Ureter (tissue), 1 donor: Measurements from ENCODE around the gene S1PR3. TPM values are rescaled to one million over a fixed set of nuclear protein-coding genes. Genes with fewer than 3 reads are reported as not detected.
A peak's percentile ranks its signal among the peaks of the same experiment; 100 is the strongest.

Experiments used
- DNase-seq: peaks from one replicate; pipeline ENCODE4 v3.0.0-alpha.2; 2020; ENCODE audit warnings: low spot score
- total RNA-seq: library from RNA; stranded (reverse); gene quantifications from one replicate; pipeline ENCODE4 v1.2.4, GENCODE V29; 2023
- donor health status: DM: yes; HTN: yes; CAD: no.

Gene S1PR3
- total RNA-seq, 1 donor from 2014 or later: 48.6 TPM

GRCh38 chr9:88992556-88992955 lies 1.3 kb downstream of the S1PR3 start:
- DNase-seq: no peak

GRCh38 chr9:88993327-88993726 lies 2.1 kb downstream of the S1PR3 start:
- DNase-seq: no peak

GRCh38 chr9:88993871-88994460 lies 2.7 kb downstream of the S1PR3 start:
- no peak for DNase-seq

GRCh38 chr9:88994469-88995199 lies 3.4 kb downstream of the S1PR3 start:
- DNase-seq: no peak

GRCh38 chr9:88995200-88995577 lies 3.9 kb downstream of the S1PR3 start:
- no peak for DNase-seq

GRCh38 chr9:88995627-88996026 lies 4.4 kb downstream of the S1PR3 start:
- no peak for DNase-seq

- no peak for DNase-seq
Measured at GRCh38 chr9:88996046-88996920, 5.0 kb downstream of the S1PR3 start.

- no peak for DNase-seq
Measured at GRCh38 chr9:88996921-88997235, 5.6 kb downstream of the S1PR3 start.

- DNase-seq: no peak
Measured at GRCh38 chr9:88997646-88998045, 6.4 kb downstream of the S1PR3 start.

GRCh38 chr9:88998503-88998902 lies 7.2 kb downstream of the S1PR3 start:
- DNase-seq: no peak

GRCh38 chr9:88998911-88999310 lies 7.6 kb downstream of the S1PR3 start:
- DNase-seq: peak; percentile 72

GRCh38 chr9:89000371-89000781 lies 9.1 kb downstream of the S1PR3 start:
- DNase-seq: no peak

GRCh38 chr9:89000973-89001916 lies 10.0 kb downstream of the S1PR3 start:
- peak; percentile 94 for DNase-seq

- no peak for DNase-seq
Measured at GRCh38 chr9:89001917-89002540, 10.8 kb downstream of the S1PR3 start.

- no peak for DNase-seq
Measured at GRCh38 chr9:89002987-89003386, 11.7 kb downstream of the S1PR3 start.

GRCh38 chr9:89005323-89005722 lies 14.1 kb downstream of the S1PR3 start:
- no peak for DNase-seq

- DNase-seq: no peak
Measured at GRCh38 chr9:89006267-89006666, 15.0 kb downstream of the S1PR3 start.

- DNase-seq: no peak
Measured at GRCh38 chr9:89006996-89007967, 16.0 kb downstream of the S1PR3 start.

GRCh38 chr9:89008055-89008743 lies 16.9 kb downstream of the S1PR3 start:
- peak; percentile 34 for DNase-seq
